GM03348 (cell line): ENCODE results near the gene CLDN14.

Experiments used
- DNase-seq: peaks from one replicate; pipeline ENCODE4 v3.0.0; 2012; ENCODE audit warnings: low spot score

CLDN14 gene, protein sequence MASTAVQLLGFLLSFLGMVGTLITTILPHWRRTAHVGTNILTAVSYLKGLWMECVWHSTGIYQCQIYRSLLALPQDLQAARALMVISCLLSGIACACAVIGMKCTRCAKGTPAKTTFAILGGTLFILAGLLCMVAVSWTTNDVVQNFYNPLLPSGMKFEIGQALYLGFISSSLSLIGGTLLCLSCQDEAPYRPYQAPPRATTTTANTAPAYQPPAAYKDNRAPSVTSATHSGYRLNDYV

DNA sequence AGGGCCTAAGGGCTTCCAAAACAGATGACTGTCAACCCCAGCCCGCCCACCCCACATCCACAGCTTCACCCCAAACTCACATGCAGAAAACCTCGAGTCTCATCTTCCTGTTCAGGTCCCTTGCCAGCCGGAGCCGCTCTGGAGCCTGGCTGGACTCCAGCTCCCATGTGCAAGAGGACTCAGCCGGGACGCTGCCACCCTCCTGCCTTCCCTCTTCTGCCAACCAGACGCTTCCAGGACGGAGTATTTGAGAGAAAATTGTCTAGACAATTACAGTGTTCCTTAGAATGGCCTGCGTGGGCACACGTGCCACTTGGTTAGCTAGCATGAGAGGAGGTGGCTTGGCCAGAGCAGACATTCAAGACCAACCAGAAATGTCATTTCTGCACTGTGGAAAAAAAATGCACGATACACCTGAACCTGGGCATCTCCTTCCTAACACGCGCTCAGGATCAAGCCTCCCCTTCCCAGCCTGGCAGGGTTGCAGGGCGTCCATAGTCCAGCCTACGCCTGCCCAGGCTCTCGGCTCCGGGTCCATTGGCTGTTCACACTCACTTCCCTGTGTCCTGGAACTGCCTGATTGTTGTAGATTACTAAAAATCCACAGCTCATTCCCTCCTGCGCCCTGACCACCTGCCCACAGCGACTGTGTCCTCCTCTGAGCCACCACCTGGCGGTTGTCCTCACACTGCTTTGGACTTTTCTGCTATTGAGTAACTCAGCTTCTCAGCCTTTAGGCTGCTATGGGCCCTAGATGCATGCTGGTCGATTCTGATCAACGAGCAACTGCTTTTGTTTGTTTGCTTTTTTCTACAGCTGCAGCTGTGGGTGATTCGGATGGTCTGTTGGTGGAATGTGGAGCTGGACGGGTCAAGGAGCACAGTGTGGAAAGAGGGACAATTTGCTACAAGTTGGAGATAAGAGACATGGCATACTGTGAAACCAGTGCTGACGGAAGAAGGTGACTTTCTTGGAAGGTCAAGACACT lies at the start of gene CLDN14:
CLDN14 (minus strand) TSS at position 708 of the 988 bp plus-strand sequence. CDS start 18,427 bp downstream, outside the sequence.
- peak; percentile 58 for DNase-seq

DNA sequence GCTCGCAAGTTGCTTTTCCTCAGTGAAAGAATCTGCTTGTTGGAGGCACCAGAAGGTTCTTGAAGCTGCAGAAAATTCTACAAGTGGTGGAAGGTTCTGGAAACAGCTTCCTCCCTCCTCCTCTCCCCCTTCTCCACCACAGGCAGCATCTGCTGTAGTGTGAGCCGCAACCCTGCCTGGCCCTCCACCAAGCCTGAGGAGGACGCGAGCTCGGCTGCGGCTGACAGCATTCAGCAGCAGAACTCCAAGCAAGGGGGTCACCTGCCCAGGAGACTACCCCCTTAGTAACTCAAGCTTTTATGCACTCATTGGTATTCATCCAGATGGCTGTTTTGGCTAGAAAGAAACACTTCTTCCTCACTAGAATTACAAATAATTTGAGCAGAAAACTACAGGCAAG lies 48.8 kb upstream of the CLDN14 start:
- no peak for DNase-seq

DNA sequence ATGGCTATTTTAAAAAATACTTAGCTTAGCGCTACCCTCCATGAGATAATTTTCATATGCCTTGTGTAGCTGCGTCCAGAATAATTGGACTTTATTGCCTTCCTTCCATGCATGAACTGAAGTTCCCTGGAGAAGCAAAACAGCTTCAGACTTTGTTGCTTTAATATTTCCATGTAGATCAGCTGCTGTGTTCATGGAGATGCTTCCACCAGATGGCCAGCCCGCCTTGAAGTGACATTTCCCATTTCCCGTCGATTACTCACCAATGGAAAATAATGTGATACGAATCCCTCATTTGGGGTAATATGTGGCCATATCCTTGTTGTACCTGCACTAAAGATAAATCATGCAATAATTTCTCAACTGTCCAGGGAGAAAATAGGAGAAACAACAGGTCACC lies 47.4 kb upstream of the CLDN14 start:
- no peak for DNase-seq

DNA sequence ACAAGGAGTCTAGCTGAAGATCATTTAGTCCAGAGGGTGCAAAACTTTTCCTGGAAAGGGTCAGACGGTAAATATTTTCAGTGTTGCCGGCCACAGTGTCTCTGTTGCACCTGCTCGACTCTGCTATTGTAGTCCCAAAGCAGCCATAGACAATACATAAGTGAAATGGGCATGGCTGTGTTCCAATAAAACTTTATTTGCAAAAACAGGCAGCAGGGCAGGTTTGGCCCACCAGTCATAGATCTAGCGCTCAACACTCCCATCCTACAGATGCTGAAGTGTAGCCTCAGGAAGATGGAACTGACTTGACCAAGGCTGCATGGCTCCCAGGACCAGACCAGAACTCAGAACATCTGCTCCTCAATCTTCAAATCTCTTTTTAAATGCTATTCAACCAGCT lies 46.2 kb upstream of the CLDN14 start:
- no peak for DNase-seq

DNA sequence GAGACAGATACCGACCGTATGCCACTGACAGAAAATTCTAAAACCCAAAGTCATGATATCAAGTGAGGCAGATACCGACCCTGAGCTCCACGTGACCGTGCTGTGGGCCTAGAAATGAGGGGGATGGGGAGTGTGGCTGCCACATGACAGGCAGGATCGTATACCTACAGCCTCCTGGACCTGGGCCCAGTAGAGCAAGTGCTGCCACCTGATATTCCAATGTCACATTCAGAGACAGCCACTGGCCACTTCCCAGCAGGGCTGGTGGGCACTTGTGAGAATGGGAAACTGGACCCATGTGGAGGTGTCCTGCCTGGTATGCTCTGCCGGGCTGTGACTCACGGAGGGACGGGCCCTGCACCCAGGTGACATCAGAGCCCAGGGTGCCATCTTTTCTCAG lies 44.6 kb upstream of the CLDN14 start:
- DNase-seq: no peak

DNA sequence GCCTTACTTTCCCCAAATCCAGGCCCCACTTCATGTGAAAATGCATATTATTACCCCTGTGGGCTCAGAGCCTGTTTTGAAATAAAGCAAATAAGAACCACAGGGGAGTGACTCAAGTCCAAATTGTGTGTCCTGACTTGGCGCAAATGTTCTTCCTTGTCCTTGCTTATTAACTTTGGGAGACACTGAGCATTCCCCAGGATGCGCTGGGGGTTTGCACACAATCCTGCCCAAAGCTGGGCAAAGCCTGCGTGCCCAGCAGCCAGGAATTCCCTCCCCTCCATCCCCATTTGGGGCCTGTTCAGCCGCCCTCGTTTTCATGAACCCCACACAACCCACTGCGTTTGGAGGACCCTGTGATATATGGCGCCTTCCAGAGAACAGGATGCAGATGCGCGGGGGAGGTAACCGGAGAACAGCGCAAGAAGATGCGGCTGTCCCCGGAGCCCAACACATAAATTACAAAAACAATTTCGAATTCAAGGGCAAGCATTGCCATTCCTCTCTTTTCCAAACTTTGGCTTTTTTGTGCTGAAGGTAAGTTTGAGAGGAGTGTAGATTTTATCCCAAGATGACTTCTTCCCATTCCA lies 42.4 kb upstream of the CLDN14 start:
- no peak for DNase-seq

DNA sequence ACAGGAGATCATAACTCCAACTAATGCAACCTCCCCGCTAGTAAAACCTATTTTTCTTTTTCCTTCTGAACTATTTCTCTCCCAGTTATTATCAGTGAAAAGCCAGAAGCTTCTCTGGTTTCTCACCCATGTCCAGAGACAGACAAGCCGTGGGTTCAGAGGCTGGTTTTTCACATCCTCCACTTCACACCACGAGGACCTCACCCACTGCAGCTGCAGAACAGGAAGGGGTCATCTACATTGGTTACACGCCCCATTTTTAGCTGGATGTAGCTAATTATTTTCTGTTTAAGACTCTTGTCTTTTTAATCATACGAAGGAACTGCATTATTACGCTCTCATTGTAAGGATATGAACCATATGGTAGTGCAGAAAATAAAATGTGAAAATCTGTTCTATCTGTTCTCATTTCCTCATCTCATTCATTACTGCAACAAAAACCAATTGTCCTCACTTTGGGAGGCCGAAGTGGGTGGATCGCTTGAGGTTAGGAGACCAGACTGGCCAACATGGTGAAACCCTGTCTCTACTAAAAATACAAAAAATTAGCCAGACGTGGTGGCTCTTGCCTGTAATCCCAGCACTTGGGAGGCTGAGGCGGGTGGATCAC lies 39.1 kb upstream of the CLDN14 start:
- no peak for DNase-seq

DNA sequence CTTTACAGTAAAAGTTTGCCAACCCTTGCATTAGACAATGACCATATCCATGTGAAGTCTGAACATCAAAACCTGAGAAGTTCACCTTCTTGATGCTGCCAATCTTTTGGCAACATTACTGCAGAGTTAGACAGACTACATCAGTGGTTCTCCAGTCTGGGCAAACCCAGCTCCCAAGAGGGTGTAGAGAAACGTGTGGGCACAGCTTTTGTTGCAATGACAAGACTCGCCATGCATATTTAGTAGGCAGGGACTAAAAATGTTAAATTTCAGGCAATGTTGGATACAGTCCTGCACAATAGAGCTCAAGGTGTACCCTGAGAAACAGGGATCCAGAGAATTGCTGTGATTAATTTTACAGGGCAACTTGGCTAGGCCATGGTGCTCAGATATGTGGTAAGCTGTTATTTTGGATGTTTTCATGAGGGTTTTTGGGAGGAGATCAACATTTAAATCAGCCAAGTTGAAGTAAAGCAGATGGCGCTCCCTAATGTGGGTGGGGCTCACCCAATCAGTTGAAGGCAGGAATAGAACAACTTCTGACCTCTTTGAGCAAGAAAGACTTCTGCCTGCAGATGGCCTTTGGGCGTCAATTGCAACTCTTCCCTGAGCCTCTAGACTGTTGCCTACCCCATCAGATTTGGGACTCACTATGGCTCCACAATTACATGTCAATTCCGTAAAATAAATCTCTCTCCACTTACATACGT lies 37.6 kb upstream of the CLDN14 start:
- no peak for DNase-seq

DNA sequence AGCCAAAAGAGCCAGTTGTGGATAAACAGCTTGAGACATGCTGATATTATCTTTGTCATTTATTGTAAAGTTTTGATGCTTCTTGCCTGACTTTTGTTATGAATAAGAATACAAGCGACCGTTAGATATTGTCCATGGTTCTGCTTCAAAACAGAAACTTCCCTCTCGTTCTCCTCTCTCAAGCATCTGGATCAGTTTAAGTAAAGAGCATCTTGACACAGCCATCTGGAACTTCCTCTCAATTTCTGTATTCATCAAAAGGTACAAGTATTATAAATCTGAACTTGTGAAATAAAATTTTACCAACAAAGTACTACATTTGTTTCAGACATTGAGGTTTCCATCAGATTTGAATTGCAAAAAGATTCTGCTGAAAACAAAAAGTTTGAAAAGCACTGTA lies 36.4 kb upstream of the CLDN14 start:
- DNase-seq: peak; percentile 51

DNA sequence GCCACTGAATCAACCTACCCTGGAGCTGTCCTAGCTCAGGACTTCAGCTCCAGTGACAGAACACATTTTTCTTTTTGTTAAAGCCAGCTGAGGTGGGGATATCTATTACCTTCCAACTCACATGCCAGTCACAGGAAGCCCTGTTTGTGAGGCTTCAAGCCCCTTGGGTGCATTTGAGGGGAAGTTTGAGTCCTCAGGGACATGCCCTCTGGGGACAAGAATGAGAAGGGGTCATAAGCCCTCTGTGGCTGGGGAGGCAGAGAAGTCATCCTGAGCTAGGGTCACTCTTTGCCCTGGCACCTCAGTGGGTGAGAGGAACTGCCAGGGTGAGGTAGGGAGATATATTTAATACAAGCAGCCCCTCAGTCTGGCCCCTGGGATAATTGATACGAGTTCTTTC lies 33.5 kb upstream of the CLDN14 start:
- DNase-seq: no peak

DNA sequence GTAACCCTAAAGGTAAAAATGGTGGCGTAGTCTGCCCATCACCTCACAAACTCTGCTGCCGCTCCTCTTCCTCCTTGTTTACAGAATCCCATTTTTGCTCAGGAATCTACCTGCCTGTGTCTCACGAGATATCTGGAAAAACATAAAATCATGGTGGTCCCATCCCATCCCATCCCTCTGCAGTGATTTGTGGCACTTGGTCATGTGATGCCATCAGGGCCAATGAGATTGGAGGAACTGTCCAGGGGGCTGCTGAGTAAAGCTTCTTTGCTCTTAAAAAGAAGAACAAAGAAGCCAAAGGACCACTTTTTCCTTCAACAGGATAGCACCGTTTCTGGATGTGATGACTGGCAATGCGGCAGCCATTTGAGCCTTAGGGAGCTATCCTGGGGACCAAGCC lies 33.0 kb upstream of the CLDN14 start:
- no peak for DNase-seq

DNA sequence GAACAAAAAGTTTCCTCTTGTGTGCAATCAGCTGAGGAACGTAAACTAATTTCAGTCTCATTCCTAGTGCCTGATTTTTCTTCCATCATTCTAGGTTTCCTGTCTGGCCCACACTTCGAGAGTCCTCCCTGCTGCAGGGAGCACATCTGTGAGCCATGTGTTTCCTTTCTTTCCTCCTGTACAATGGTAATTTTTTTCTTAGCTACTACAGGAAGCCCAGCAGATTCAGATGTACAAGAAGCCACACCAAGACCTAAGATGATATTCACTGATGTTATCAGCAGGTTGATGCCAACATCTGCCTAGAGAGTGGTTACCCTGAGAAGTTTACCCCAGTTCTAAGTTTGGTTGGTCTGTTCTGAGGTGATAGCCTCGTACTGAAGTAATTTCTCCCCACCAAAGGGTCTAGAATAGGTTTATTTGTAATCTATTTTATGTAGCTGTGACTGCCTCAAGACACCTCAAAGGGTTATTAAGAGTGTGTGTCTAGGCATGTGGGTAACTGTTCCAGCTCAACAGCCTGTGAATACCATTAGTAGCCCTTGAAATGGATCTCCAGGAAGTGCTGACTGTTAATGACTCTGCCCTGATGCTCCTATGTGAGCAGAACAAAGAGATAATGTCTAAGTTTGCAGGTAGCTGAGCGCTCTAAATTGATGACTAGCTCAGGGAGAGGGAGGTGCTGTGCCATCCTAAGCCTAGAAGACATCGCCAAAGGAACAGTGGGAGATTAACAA lies 31.7 kb upstream of the CLDN14 start:
- peak; percentile 71 for DNase-seq

DNA sequence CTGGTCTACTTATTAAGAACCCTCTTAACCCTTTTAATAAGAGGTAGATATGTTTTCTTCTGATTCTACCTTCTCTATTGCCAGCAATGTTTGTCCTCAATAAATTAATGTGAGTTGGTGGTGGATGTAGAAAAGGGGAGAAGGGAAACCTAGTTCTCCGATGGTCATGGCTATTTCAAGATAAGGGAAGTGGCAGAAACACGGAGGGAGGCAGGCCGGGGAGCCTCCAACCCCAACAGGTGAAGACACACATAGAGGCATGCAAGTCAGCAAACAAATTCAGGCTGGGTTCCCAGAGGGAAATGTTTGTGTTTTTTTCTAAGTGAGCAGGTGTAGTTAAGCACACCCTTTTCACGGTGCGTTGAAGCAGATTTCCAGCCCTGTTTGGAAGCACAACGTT lies 31.0 kb upstream of the CLDN14 start:
- DNase-seq: no peak

DNA sequence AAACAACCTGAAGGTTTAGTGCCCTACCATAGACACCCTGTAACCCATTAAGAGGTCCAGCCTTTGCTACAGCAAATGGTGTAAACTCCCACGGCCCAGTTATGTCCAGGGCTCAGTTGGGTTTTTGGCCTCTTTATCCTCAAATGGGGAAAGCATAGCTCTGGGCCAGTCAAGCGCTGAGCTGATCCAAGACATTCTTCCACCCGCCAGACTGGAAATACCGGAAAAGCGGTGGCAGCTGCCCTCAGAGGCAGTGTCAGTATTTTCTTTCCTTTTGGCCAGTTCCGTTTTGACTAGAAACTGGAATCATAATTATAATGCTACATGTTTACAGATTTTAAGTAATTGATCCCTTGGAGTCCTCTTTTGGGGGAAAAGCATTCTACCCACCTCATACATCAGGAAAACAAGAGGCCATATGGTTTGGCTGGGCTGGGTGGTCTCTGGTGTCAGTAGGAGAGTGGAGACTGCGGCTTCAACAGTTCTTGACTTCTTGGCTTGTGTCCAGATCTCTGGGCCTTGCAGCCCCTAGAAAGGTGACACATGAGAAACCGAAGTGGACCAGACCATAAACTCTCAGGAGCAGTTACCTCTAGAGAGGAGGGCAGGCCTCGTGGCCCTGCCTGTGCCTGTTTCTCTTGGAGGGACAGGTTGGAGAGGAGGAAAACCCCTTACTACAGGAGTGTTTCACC lies 30.2 kb upstream of the CLDN14 start:
- DNase-seq: no peak

DNA sequence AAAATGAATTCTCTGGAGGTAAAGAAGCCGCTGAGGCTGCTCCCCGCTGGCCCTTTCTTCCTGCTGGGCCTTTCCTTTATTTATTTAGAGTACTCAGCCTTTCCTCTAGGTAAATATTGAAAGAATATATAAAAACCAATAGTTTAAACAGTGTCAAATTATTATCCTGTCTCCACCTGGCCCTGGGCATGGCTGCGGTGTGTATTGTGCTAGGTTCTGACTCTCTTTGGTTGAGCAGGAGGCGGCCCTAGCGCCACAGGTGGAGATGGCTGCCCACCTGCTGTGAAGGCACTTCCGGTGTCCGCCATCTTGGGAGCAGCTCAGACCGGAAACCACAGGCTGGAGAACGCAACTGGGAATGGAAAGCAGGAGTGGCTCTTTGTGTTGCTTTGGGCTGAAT lies 29.0 kb upstream of the CLDN14 start:
- no peak for DNase-seq

DNA sequence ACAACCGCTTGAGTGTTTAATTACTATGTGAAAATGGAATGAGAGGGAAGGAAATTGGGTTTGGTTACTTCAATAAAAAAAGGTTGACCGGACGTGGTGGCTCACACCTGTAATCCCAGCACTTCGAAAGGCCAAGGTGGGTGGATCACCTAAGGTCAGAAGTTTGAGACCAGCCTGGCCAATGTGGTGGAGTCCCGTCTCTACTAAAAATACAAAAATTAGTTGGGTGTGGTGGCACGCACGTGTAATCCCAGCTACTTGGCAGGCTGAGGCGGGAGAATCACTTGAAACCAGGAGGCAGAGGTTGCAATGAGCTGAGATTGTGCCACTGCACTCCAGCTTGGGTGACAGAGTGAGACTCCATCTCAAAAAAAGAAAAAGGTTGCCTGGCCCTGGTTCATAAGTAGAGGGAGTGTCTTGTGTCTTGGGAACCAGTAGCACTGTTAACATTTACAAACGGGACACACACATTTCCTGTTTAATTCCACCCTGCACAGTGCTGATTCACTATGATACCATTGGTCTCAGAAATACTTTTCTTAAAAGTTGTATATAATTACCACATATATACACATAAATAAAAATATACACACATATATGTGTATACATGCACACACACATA lies 27.6 kb upstream of the CLDN14 start:
- DNase-seq: no peak

DNA sequence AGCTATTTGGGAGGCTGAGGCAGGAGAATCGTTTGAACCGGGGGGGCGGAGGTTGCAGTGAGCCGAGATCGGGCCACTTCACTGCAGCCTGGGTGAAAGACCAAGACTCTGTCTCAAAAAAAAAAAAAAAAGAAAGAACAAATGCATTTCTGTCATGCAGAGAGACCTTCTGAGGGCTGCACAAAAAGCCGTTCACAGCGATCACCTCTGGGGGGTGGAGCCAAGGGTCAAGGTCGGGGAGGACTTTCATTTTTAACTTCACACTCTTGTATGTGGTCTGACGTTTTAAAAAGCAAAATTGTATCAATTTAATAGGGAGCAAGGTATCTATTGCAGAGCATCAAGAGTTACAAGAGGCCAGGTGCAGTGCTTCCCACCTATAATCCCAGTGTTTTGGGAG lies 26.6 kb upstream of the CLDN14 start:
- DNase-seq: no peak

DNA sequence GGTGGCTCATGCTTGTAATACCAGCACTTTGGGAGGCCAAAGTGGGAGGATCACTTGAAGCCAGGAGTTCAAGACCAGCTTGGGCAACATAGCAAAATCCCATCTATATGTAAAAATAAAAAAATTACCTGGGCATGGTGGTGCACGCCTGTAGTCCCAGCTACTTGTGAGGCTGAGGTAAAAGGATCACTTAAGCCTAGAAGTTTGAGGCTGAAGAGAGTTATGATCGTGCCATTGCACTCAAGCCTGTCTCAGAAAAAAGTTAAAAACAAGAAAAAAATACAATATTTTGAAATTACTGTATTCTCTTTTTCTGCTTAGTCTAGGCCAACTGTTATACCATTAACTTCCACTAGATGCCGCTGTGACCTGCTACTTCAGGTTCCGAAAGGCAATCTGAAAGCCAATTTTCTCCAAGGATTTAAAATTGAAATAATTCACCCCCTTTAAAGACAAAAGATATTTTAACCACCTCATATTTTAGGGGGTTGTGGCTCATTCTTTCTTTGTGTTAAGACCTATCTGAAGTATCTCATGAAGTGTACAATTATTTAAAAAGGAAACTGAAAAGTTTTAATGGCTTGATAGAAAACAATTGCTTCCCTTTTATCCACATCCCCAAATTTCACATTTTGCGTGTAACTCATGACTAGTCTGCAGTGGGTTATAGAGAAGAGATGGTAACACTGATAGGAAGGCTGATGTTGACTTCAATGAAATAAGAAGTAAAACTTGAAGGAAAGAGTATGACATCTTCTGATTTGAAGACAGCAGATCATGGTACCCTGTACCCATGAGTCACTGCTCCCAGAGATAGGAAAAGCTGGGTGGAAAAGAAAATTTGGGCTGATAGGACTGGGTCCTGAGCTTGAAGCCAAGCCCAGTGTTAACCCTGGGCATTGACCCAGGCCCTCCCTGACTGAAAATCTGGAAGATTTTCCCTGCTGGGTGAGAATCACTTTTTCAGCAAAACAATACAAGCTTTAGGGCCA lies 24.4 kb upstream of the CLDN14 start:
- peak; percentile 53 for DNase-seq

DNA sequence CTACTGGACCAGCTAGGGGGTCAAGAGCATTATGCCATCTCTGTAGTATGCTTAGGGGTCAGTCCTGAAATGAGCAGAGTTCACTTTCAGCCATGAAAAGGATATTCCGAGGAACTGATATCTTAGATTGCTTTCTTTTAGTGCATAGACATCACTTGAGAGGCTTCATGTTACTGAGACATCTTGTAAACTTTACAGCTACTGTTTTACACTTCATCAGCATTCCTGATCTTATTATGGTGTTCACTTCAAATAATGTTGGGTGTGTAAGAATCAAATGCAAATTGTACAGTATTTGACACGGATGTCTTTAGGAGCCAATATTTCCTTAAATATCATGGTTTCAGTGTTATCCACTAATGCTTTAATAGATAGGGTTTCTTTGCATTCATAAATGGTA lies 22.4 kb upstream of the CLDN14 start:
- DNase-seq: no peak
